Measurements from ENCODE around the gene CCDC97. TPM values are rescaled to one million over a fixed set of nuclear protein-coding genes. Genes with fewer than 3 reads are reported as not detected.

Gene CCDC97
- total RNA-seq, 1 donor from 2014 or later, result 31.9 TPM

DNA sequence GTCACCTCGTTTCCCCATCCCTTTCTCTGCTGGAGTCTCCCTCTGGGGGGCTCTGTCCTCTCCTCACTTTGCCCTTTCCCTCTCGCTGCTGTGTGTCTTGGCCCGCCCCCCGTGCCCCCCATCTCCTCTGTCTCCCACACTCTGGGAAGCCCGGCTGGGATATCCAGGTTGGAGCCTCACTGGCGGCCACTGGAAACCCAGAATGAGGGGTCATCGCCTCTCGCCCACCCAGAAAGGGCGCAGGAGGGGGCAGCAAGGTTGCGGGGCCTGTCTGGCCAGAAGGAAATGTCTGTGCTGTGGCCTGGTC, 15.6 kb downstream of the CCDC97 start:
- TF ChIP-seq, protein P1, sequence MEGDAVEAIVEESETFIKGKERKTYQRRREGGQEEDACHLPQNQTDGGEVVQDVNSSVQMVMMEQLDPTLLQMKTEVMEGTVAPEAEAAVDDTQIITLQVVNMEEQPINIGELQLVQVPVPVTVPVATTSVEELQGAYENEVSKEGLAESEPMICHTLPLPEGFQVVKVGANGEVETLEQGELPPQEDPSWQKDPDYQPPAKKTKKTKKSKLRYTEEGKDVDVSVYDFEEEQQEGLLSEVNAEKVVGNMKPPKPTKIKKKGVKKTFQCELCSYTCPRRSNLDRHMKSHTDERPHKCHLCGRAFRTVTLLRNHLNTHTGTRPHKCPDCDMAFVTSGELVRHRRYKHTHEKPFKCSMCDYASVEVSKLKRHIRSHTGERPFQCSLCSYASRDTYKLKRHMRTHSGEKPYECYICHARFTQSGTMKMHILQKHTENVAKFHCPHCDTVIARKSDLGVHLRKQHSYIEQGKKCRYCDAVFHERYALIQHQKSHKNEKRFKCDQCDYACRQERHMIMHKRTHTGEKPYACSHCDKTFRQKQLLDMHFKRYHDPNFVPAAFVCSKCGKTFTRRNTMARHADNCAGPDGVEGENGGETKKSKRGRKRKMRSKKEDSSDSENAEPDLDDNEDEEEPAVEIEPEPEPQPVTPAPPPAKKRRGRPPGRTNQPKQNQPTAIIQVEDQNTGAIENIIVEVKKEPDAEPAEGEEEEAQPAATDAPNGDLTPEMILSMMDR (IDR thresholded peaks at IDR 0.05), result no peak
- DNase-seq (no peak), ATAC-seq (no peak)
- H3K36me3 ChIP-seq, result peaks cover 22% of the 10 kb centered on the region
- no peaks in the 10 kb centered on the region for H3K27me3 ChIP-seq
- no peaks in the 10 kb centered on the region for H3K9me3 ChIP-seq
- H3K4me1 ChIP-seq, result peaks cover 88% of the 10 kb centered on the region
- peak overlapping the region; percentile 80 for H3K27ac ChIP-seq
- intact Hi-C loops (cut with DNase I), result no loop called here
- H3K4me3 ChIP-seq, result peak overlapping the region; percentile 23

DNA sequence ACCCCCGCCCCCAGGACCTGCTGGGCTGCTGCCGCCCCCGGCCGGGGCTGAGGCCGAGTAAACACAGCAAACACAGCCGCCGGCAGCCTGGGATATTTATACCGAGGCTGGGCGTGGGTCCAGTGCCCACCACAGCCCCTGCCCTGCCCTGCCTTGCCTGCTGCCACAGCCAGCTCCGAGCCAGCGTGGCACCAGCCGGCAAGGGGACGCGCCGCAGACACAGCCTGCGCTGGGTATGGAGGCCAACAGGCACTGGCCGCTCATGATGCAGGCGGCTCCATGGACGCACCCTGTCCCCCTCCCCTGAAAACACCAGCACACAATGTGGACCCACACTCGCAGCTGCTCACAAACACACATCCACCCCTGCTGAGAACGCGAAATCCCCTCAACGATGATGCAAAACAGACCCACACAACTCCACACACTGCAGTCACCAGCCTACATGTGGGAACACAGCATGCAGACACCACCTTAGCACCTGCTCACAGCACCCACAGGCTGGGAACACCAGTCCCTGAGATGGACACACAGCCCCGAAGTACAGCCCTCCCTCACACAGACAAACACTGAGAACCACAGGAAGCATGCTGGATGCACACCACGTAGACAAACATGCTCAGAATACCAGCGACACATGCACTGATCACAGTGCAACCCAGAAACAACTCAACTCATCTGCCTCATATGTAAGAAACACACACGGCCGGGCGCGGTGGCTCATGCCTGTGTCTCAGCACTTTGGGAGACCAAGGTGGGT, 16.2 kb downstream of the CCDC97 start:
- peaks cover 88% of the 10 kb centered on the region for H3K4me1 ChIP-seq

DNA sequence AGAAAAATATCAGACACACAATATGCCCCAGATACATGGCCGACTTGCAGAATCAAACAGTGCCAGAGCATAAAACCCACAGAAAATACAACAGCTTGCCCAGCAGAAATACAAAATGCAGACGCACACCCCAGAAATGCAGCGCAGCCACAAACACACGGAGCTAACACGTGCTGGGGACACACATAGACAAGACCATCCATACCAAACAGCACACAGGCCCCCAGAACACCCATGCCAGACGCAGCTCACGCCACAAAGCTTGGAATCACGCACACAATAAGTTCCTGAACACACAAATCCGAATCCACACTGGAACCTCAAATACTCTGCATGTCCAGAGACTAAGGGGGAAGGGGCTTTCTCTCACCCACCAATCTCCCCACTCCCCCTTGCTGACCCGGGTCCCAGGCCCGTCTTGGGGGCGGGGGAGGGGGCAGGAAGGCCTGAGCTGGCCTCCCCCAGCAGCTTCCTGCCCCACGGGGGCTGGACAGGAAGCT, 17.2 kb downstream of the CCDC97 start:
- intact Hi-C loops (cut with DNase I), result no loop called here

More for the DNA sequence above, 16.2 kb downstream of the CCDC97 start:
- no peak for ATAC-seq
- H3K27me3 ChIP-seq, result no peaks in the 10 kb centered on the region
- peaks cover 22% of the 10 kb centered on the region for H3K36me3 ChIP-seq
- peak overlapping the region; percentile 80 for H3K27ac ChIP-seq
- no peaks in the 10 kb centered on the region for H3K9me3 ChIP-seq
- peak overlapping the region; percentile 23 for H3K4me3 ChIP-seq
- DNase-seq, result no peak
- intact Hi-C loops (cut with DNase I), result no loop called here
- TF ChIP-seq, protein P1 (IDR thresholded peaks at IDR 0.05), result no peak

DNA sequence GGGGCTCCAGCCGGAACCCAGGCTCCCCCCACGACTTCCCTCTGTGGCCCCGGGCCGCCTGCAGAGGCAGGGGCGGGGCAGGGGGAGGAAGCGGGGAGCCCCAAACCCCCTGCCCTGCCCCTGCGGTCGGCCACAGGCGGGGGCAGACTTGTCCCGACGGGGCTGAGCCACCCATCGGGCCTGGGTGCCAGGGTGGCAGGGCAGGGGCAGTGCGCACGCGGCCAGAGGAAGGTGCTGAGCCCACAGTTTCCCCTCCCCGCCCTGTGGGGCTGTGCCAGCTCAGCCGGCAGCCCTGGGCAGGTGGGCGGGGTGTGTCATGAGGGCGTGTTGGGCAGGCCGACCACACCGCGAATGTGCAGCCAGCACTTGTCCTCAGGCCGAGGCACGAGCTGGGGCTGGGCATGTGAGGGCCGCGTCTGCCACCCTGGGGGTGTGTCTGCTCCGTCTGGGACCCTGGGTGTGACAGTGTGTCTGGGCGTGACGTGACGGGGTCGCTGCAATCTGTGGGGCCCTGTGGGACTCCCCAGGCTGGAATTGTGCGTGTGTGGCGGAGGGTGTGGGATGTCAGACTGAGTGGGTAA, 17.7 kb downstream of the CCDC97 start:
- Histone ChIP-seq H3K27ac (peak overlapping the region; percentile 80), H3K36me3 (peaks cover 34% of the 10 kb centered on the region), H3K9me3 (no peaks in the 10 kb centered on the region), H3K4me3 (peak overlapping the region; percentile 36), H3K27me3 (no peaks in the 10 kb centered on the region), H3K4me1 (peaks cover 77% of the 10 kb centered on the region)
- TF ChIP-seq, protein P1 (IDR thresholded peaks at IDR 0.05), result no peak
- intact Hi-C loops (cut with DNase I), result no loop called here
- ATAC-seq (peak; percentile 85), DNase-seq (peak; percentile 96)

More for the DNA sequence above, 17.2 kb downstream of the CCDC97 start:
- DNase-seq (no peak), ATAC-seq (no peak)
- Histone ChIP-seq H3K27me3 (no peaks in the 10 kb centered on the region), H3K4me3 (peak overlapping the region; percentile 36), H3K4me1 (peaks cover 82% of the 10 kb centered on the region), H3K27ac (peak overlapping the region; percentile 80), H3K36me3 (peaks cover 28% of the 10 kb centered on the region), H3K9me3 (no peaks in the 10 kb centered on the region)
- TF ChIP-seq, protein P1 (IDR thresholded peaks at IDR 0.05), result no peak

DNA sequence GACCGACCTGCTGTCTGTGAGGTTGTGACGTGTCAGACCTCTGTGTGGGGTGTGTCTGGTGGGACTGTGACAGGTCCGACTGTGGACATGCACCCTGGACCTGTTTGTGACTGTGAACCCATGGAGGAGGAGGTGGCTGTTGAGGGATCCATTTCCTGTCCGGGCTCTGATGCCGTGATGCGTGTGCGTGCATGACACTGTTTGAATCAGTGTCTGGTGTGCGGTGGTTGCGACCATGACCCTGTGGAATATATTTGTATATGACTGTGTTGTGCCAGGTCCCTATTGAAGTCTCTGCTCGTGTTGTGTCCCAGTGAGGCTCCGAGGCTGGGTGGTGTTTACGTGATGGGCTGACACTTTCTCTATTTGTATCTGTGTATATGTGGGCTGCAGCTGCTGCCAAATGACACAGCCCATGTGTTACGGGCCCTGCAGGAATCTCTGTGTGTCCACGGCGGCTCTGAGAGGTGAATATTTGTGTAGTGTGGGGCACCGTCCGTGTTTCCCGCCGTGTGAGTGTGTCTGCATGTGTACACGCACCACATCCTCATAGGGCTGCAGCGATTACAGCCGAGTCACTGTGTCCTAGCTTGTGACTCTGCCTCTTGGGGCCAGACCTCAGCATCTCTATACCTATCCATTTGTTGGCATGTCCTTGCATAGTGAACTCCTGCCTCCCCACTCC, 18.3 kb downstream of the CCDC97 start:
- H3K9me3 ChIP-seq, result no peaks in the 10 kb centered on the region
- ATAC-seq (peak; percentile 17), DNase-seq (no peak)
- H3K4me3 ChIP-seq, result peak overlapping the region; percentile 36
- no peaks in the 10 kb centered on the region for H3K27me3 ChIP-seq
- H3K4me1 ChIP-seq, result peaks cover 71% of the 10 kb centered on the region
- peak overlapping the region; percentile 80 for H3K27ac ChIP-seq
- peaks cover 37% of the 10 kb centered on the region for H3K36me3 ChIP-seq
- intact Hi-C loops (cut with DNase I), result no loop called here
- TF ChIP-seq, protein P1 (IDR thresholded peaks at IDR 0.05), result no peak
